KOPT-K1 (cell line): ENCODE measurements around the gene APOB.

ENCODE experiments used
- H3K27ac ChIP-seq: fragments of 200-600 bp; sonication (generic); 2 replicates; pipeline ENCODE4 v1.5.1; 2016; ENCODE audit warnings: antibody characterized with exemption, mild to moderate bottlenecking, low read depth, low read length; ENCODE audit not compliant: poor library complexity, severe bottlenecking
- H3K36me3 ChIP-seq: fragments of 200-600 bp; sonication (generic); 2 replicates; pipeline ENCODE4 v1.5.1; 2017; ENCODE audit warnings: antibody characterized with exemption, mild to moderate bottlenecking, low read length, moderate library complexity; ENCODE audit not compliant: insufficient read depth
- H3K9me3 ChIP-seq: fragments of 200-600 bp; sonication (generic); 2 replicates; pipeline ENCODE4 v1.5.1; 2017; ENCODE audit warnings: antibody characterized with exemption, low read length, mild to moderate bottlenecking; ENCODE audit not compliant: insufficient read depth, poor library complexity, severe bottlenecking

The APOB gene

DNA sequence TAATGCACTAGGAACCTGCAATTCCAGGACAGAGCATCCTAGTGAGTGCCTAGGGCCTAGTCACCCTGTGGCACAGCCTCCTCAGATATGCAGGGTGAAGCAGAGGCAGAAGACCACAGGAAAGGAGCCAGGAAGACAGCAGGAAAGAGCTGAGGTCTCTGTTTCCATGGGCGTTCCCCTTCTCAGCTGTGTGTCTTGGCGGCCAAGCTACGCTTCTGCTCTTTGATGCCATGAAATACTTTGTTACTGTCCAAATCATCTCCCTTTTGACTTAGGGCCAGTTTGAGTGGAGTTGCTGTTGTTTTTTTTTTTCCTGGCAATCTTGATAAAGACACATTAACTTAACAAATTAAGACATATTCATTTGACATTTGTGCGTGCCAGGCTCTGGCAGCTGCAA lies 67.3 kb downstream of the APOB start:
- H3K36me3 ChIP-seq: no peaks in the 10 kb centered on the region
- no peak overlapping the region for H3K27ac ChIP-seq
- no peaks in the 10 kb centered on the region for H3K9me3 ChIP-seq

GRCh38 chr2:20972792-20973565 lies 70.9 kb downstream of the APOB start:
- H3K9me3 ChIP-seq: no peaks in the 10 kb centered on the region
- no peaks in the 10 kb centered on the region for H3K36me3 ChIP-seq
- H3K27ac ChIP-seq: no peak overlapping the region

DNA sequence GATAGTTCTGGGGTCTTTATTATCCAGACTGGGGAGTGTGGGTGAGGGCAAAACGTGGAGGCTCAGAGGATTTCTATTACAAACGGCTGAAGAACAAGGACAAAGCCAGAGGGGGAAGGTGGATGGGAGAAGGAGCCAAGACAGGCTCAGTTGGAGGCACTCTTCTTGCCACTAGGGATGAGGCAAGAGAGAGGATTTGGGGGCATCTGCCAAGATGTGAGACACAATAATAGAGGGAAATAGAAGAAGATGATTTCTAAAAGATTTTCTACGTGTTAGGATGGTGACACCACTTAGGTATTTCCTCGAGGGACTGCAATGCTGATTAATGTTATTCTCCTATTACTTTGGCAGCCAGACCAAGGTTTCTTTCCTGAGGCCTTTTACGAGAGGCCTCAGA lies 71.8 kb downstream of the APOB start:
- Histone ChIP-seq H3K27ac (no peak overlapping the region), H3K9me3 (no peaks in the 10 kb centered on the region), H3K36me3 (no peaks in the 10 kb centered on the region)

DNA sequence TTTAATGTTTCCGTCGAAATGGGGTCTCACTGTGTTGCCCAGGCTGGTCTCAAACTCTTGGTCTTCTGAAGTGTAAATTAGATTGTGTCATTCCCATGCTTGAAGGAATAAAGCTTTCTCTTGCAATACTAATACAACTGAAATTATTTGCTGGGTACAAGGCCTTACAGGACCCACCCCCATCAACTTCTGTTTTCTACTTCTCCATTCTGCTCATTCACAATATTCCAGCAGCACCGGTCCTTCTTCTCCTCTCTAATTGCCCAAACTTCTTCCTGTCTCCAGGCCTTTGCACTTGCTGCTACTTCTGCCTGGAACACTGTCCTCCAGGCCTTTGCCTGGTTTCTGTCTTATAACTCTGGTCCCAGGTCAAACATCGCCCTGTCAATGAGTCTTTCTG lies 73.8 kb downstream of the APOB start:
- Histone ChIP-seq H3K36me3 (no peaks in the 10 kb centered on the region), H3K27ac (no peak overlapping the region), H3K9me3 (no peaks in the 10 kb centered on the region)

GRCh38 chr2:20966061-20966595 lies 77.7 kb downstream of the APOB start:
- Histone ChIP-seq H3K27ac (no peak overlapping the region), H3K36me3 (no peaks in the 10 kb centered on the region), H3K9me3 (no peaks in the 10 kb centered on the region)

DNA sequence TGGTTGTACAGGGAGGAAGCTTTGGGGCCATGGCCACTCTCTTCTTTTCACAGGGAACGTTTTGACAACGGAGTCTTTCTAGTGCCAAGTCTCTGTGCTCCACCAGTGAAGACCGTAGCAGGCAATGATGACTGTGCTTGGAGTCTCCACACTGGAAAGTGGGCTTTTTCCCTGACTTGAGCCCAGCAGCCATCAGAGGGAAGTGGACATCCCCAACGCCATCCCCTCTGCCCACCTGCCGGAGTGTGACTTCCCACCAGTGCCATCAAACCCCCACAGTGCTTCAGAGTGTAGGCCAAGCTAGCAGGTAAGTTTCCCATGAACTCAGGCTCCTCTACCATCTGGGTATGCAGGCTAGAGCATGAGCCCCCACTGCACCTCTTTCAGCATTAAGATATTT lies 78.7 kb downstream of the APOB start:
- Histone ChIP-seq H3K36me3 (no peaks in the 10 kb centered on the region), H3K27ac (no peak overlapping the region), H3K9me3 (no peaks in the 10 kb centered on the region)

DNA sequence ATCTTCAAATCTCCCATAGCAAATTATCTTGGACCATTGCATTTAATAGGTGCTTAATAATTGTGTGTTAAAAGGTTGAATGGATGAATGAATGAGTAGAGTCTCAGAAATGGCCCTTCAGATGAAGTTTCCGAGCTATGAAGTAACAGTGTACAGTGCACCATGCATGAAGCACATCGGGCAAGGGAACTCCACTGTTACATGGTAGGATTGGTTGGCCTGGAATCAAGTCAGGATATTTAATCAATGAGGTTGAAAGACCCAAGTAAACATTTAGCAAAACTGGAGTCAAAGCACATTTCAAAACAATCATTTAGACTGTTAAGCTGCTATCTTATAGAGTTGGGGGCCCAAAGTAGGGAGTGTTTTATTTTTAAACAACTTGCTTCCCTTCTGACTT lies 80.0 kb downstream of the APOB start:
- Histone ChIP-seq H3K36me3 (no peaks in the 10 kb centered on the region), H3K9me3 (no peaks in the 10 kb centered on the region), H3K27ac (no peak overlapping the region)

DNA sequence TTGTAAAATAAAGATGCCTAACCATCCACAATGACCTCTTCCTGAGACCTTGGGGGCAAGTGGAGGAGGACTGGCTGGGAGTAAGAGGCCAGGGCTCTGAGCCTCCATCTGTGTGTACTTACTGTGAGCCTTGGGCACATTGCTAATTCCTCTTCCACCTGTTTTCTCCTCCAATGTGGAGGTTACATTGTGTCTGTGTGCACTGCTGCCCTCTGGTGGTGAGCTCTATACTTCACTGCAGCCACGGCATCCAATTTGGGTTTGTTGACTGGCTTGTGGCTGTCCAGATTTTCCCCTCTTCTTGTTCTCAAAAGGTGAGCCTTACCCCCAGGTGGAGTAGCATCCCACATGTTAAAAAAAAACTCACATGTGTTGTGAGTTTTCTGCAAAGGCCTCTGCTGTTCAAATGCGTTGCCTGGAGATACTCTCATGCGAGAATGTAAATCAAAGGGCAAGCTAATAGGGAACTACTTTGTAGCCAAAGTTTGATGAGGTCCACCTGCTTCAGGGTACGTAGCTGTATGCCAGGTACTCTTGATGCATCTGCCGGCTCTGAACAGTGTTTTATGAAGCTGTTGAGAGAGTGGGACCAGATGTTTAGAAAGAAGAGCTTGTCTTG lies 80.8 kb downstream of the APOB start:
- no peaks in the 10 kb centered on the region for H3K36me3 ChIP-seq
- no peak overlapping the region for H3K27ac ChIP-seq
- no peaks in the 10 kb centered on the region for H3K9me3 ChIP-seq

DNA sequence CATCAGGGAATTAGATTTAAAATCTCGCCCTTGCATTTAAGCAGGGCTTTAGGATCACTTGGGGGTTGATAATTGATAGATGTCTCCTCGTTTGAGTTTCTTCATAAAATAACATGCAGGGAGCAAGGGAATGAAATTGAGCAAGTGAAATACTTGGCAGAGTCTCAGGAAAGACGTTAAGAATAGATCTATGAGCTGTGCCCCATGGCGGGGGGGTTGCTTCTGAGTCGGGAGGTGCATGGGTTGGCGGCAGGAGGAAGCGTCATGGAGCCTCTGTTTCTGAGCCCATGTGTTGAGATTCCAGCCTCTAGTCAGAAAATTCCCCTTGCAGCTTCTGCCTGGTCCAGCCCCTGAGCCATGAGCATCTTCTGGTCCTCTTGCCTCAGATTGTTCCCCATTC lies 82.0 kb downstream of the APOB start:
- Histone ChIP-seq H3K36me3 (no peaks in the 10 kb centered on the region), H3K9me3 (no peaks in the 10 kb centered on the region)

GRCh38 chr2:20960003-20960402 lies 83.9 kb downstream of the APOB start:
- H3K9me3 ChIP-seq: no peaks in the 10 kb centered on the region
- no peak overlapping the region for H3K27ac ChIP-seq
- no peaks in the 10 kb centered on the region for H3K36me3 ChIP-seq

More for the DNA sequence above, 82.0 kb downstream of the APOB start:
- no peak overlapping the region for H3K27ac ChIP-seq

DNA sequence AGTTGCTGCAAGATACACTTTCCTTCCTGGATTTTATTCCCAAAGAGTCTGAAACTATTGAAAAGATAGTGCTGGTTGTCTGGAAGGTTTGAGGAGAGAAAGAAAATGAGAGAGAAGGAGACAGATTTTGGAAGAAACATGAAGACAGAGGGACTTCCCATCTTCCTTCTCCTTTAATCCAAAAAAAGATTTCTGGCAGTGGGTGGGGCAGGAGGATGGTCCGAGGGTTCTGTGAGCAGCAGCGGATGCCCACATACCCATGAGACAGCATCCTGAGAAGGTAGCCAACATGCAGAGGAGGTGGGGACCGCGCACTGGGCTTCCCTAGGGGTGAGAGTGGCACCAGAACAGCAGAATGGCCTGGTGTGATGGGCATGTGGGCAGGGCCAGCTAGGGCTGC lies 84.6 kb downstream of the APOB start:
- no peak overlapping the region for H3K27ac ChIP-seq
- no peaks in the 10 kb centered on the region for H3K36me3 ChIP-seq
- H3K9me3 ChIP-seq: no peaks in the 10 kb centered on the region

GRCh38 chr2:20957788-20958525 lies 85.9 kb downstream of the APOB start:
- Histone ChIP-seq H3K36me3 (no peaks in the 10 kb centered on the region), H3K9me3 (no peaks in the 10 kb centered on the region), H3K27ac (no peak overlapping the region)

DNA sequence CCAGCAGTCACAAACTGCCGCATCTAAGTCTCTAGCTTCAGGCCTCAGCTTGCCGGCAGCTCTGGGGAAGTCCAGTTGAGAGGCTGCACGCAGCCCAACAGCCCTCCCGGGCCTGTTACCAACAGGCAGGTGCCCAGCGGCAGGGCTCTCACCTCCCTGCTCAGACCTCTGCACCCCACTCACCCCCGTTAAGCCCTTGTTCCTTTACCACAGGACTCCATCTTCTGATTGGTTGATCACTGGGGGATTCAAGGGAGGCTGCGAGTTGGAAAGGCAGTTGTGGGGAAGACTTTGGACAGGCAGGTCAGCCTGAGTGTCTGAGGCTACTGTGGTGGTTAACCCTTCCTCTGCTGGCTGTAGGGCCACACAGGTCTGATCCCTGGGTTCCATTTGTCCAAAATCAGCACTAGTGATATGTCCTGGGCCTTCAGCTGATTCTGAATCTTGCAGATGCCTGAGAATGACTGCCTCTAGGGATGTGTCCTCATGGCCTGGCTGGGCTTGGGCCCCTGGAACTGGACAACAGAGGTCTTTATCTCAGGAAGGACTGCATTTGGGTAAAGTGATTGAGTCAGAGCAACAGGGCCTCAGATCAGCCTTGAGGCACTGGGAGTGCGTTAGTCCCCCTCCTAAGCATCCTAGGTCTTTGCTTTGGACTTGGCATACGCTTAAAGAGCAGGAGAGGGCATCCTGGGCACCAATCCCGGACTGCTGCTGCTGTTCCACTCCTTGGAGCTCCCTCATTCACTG lies 88.4 kb downstream of the APOB start:
- Histone ChIP-seq H3K27ac (no peak overlapping the region), H3K36me3 (no peaks in the 10 kb centered on the region), H3K9me3 (no peaks in the 10 kb centered on the region)

- Histone ChIP-seq H3K27ac (no peak overlapping the region), H3K9me3 (no peaks in the 10 kb centered on the region), H3K36me3 (no peaks in the 10 kb centered on the region)
Measured at GRCh38 chr2:20953146-20953824, 90.6 kb downstream of the APOB start.
